Panc1 (cell line): ENCODE measurements around the gene POLR3H. TPM values are rescaled to one million over a fixed set of nuclear protein-coding genes. Genes with fewer than 3 reads are reported as not detected.

ENCODE experiments used
- ATAC-seq: fragments of 200-7000 bp; cut with Tn5 transposase; 2 replicates; pipeline ENCODE4 v1.9.1; 2020; ENCODE audit warnings: mild to moderate bottlenecking, moderate library complexity
- BruUV-seq: library from RNA; stranded (reverse); fragments of 400-500 nt; replicated peaks from 2 replicates; lab custom pipeline; 2021; lab: Mats Ljungman, UMichigan
- CTCF ChIA-PET: fragments of 300-600 bp; sonication (Branson Sonifier 250); formaldehyde crosslinking; loops from one replicate; lab custom pipeline; 2022; ENCODE audit warnings: antibody characterized with exemption; lab: Charles Lee
- POLR2A ChIA-PET: fragments of 300-600 bp; sonication (Branson Sonifier 250); formaldehyde crosslinking; loops from one replicate; lab custom pipeline; 2022; ENCODE audit warnings: antibody characterized with exemption; lab: Charles Lee
- DNase-seq: peaks from one replicate; pipeline ENCODE4 v3.0.0-alpha.2; 2010; ENCODE audit warnings: low read depth, low spot score
- H3K27ac ChIP-seq: 2 replicates; pipeline ENCODE4 v1.5.1; 2011; ENCODE audit warnings: mild to moderate bottlenecking, low read length, inconsistent platforms
- H3K27me3 ChIP-seq: fragments of 200-500 bp; sonication (Bioruptor generic); 2 replicates; pipeline ENCODE4 v1.6.0; 2014; ENCODE audit warnings: low read length, inconsistent platforms; ENCODE audit not compliant: control insufficient read depth, insufficient read depth
- H3K36me3 ChIP-seq: fragments of 200-500 bp; sonication (Bioruptor generic); 2 replicates; pipeline ENCODE4 v1.5.1; 2014; ENCODE audit warnings: inconsistent platforms, mild to moderate bottlenecking, low read length, moderate library complexity; ENCODE audit not compliant: control insufficient read depth, insufficient read depth
- H3K4me1 ChIP-seq: 2 replicates; pipeline ENCODE4 v1.5.1; 2011; ENCODE audit warnings: inconsistent platforms, mild to moderate bottlenecking, low read length, moderate library complexity; ENCODE audit not compliant: control insufficient read depth, insufficient read depth
- H3K4me3 ChIP-seq, 2 experiments: 2 replicates each; pipeline ENCODE4 v1.5.1; 2011 to 2012; ENCODE audit warnings: low read depth in 2 of 2, low read length in 2 of 2, mild to moderate bottlenecking in 2 of 2, inconsistent platforms in 1 of 2, moderate library complexity in 1 of 2
- H3K9me3 ChIP-seq: fragments of 200-500 bp; sonication (Bioruptor generic); 2 replicates; pipeline ENCODE4 v1.5.1; 2014; ENCODE audit warnings: low read depth, mild to moderate bottlenecking, inconsistent platforms, low read length, moderate library complexity; ENCODE audit not compliant: control insufficient read depth, insufficient read depth
- CTCF ChIP-seq: fragments of 450-650 bp; IDR thresholded peaks from 2 replicates; pipeline ENCODE4 v1.5.1; 2017; ENCODE audit warnings: mild to moderate bottlenecking
- POLR2AphosphoS5 ChIP-seq: IDR thresholded peaks from 2 replicates; pipeline ENCODE4 v1.6.1; 2012; ENCODE audit warnings: mild to moderate bottlenecking, low read depth, low read length, moderate library complexity
- REST ChIP-seq, 2 experiments: IDR thresholded peaks; 2 replicates each; pipeline ENCODE4 v1.6.1; 2011 to 2012; ENCODE audit warnings: low read depth in 2 of 2, control low read depth in 1 of 2, low read length in 1 of 2, mild to moderate bottlenecking in 1 of 2, moderate library complexity in 1 of 2; ENCODE audit not compliant: insufficient read depth in 1 of 2
- SIN3A ChIP-seq: IDR thresholded peaks from 2 replicates; pipeline ENCODE4 v1.6.1; 2012; ENCODE audit warnings: low read depth, mild to moderate bottlenecking, low read length, moderate library complexity, borderline replicate concordance; ENCODE audit not compliant: insufficient read depth
- TCF7L2 ChIP-seq: IDR thresholded peaks from 2 replicates; pipeline ENCODE4 v1.6.1; 2011; ENCODE audit warnings: mild to moderate bottlenecking, low read depth, low read length, inconsistent platforms
- in situ Hi-C: cut with HindIII; loops from 2 replicates; pipeline ENCODE4 v1.10.0; 2016; ENCODE audit warnings: low sequenced_read_pairs, low pct_unique_long_range_greater_than_20kb
- intact Hi-C: fragments of 100-400 bp; cut with micrococcal nuclease; formaldehyde crosslinking; loops from one replicate; pipeline ENCODE4 v1.10.0; 2022; ENCODE audit not compliant: unreplicated experiment
- total RNA-seq: library from RNA; stranded (reverse); gene quantifications from one replicate; pipeline ENCODE4 v1.2.1, GENCODE V29; 2021; ENCODE audit not compliant: unreplicated experiment

Gene POLR3H
- total RNA-seq, 1 experiment from 2014 or later: 46.6 TPM

GRCh38 chr22:41562461-41562860, 18.2 kb upstream of the POLR3H start:
- H3K4me1 ChIP-seq: peaks cover 58% of the 10 kb centered on the region
- ATAC-seq (no peak), DNase-seq (no peak)
- intact Hi-C loops (no loop called here), in situ Hi-C loops (no loop called here)
- no peaks in the 10 kb centered on the region for H3K27me3 ChIP-seq
- CTCF ChIA-PET: interaction anchor here (0.6 kb wide), 1 partner anchor 242 kb away, joined by 3 read pairs; no protein-coding TSS in a partner anchor
- POLR2A ChIA-PET: no interaction called here
- no peak for TF ChIP-seq POLR2AphosphoS5
- TF ChIP-seq TCF7L2: no peak
- TF ChIP-seq REST (IDR thresholded peaks at IDR 0.05; ENCODE audit: insufficient read depth in 1 of 2, low read depth in 2 of 2, low read length in 1 of 2): no peak
- TF ChIP-seq SIN3A: no peak
- TF ChIP-seq CTCF: no peak
- H3K9me3 ChIP-seq: no peaks in the 10 kb centered on the region
- H3K36me3 ChIP-seq: no peaks in the 10 kb centered on the region
- BruUV-seq: no TSS peak
- no peak overlapping the region for H3K4me3 ChIP-seq
- peak overlapping the region; percentile 70 for H3K27ac ChIP-seq

- H3K36me3 ChIP-seq: no peaks in the 10 kb centered on the region
- CTCF ChIA-PET: no interaction called here
- peaks cover 51% of the 10 kb centered on the region for H3K4me1 ChIP-seq
- ATAC-seq (0 out of 2 replicates have a peak, but pooled peaks have one; percentile 3), DNase-seq (no peak)
- in situ Hi-C loops: no loop called here
- no peaks in the 10 kb centered on the region for H3K27me3 ChIP-seq
- POLR2A ChIA-PET: no interaction called here
- intact Hi-C loops: no loop called here
- H3K27ac ChIP-seq: peak overlapping the region; percentile 70; the same call in 1 of the 2 replicates
- TF ChIP-seq TCF7L2 (no peak), SIN3A (no peak), POLR2AphosphoS5 (no peak), REST (IDR thresholded peaks at IDR 0.05; ENCODE audit: insufficient read depth in 1 of 2, low read depth in 2 of 2, low read length in 1 of 2) (no peak), CTCF (no peak)
- H3K4me3 ChIP-seq: no peak overlapping the region
- no TSS peak for BruUV-seq
- no peaks in the 10 kb centered on the region for H3K9me3 ChIP-seq
Observed at GRCh38 chr22:41561788-41562187, 17.5 kb upstream of the POLR3H start.
